ENCODE measurements around the gene LKAAEAR1. TPM values are rescaled to one million over a fixed set of nuclear protein-coding genes. Genes with fewer than 3 reads are reported as not detected.

LKAAEAR1 gene
- total and polyA plus RNA-seq, 2 of the 13 experiments (the other 11 are each of a cell fraction or from before 2014, with no cell fraction given) = not detected

- 0 out of 2 replicates have a peak, but pooled peaks have one; percentile 22 for TF ChIP-seq ATF2 (CRISPR knock-in tag; IDR thresholded peaks at IDR 0.05)
- no peak for TF ChIP-seq TARDBP (CRISPR knock-in tag; IDR thresholded peaks at IDR 0.05)
- no peak for TF ChIP-seq ZNF362 (CRISPR knock-in tag; IDR thresholded peaks at IDR 0.05; ENCODE audit: borderline replicate concordance)
- TF ChIP-seq ZNF558 (CRISPR knock-in tag; IDR thresholded peaks at IDR 0.05; ENCODE audit: borderline replicate concordance) = peak; percentile 59; the same call in 1 of the 2 replicates
- TF ChIP-seq SMARCE1 (IDR thresholded peaks at IDR 0.05; ENCODE audit: borderline replicate concordance) = no peak
- no peak for TF ChIP-seq NFKBIZ (CRISPR knock-in tag; IDR thresholded peaks at IDR 0.05)
- TF ChIP-seq ZNF550 (CRISPR knock-in tag; IDR thresholded peaks at IDR 0.05; ENCODE audit: borderline replicate concordance) = no peak
- 0 out of 4 replicates have a peak, but pooled peaks of 1 of the 2 experiments have one; percentile 32 for TF ChIP-seq POLR2A (IDR thresholded peaks at IDR 0.05; ENCODE audit: insufficient read depth in 1 of 2, low read depth in 2 of 2, low read length in 2 of 2)
- TF ChIP-seq CEBPB (IDR thresholded peaks at IDR 0.05; ENCODE audit: borderline replicate concordance, low read depth, low read length) = no peak
- no peak for TF ChIP-seq KLF12 (CRISPR knock-in tag; IDR thresholded peaks at IDR 0.05; ENCODE audit: borderline replicate concordance)
- no peak for TF ChIP-seq CSRNP2 (CRISPR knock-in tag; conservative IDR thresholded peaks at IDR 0.05; ENCODE audit: low read depth)
- no peak for TF ChIP-seq ZNF496 (CRISPR knock-in tag; IDR thresholded peaks at IDR 0.05; ENCODE audit: insufficient replicate concordance)
- TF ChIP-seq REL (CRISPR knock-in tag; conservative IDR thresholded peaks at IDR 0.05) = no peak
- TF ChIP-seq ZNF775 (CRISPR knock-in tag; IDR thresholded peaks at IDR 0.05; ENCODE audit: borderline replicate concordance) = no peak
- 0 out of 2 replicates have a peak, but pooled peaks have one; percentile 68 for TF ChIP-seq PAX8 (CRISPR knock-in tag; IDR thresholded peaks at IDR 0.05; ENCODE audit: borderline replicate concordance)
- TF ChIP-seq ZBTB33 (CRISPR knock-in tag; IDR thresholded peaks at IDR 0.05) = no peak
- no peak for TF ChIP-seq ZC3H4 (CRISPR knock-in tag; IDR thresholded peaks at IDR 0.05; ENCODE audit: borderline replicate concordance)
- no peak for TF ChIP-seq REST (IDR thresholded peaks at IDR 0.05; ENCODE audit: borderline replicate concordance in 1 of 2, low read depth in 1 of 2, low read length in 2 of 2)
- TF ChIP-seq ARNT (IDR thresholded peaks at IDR 0.05) = no peak
These were observed 34.9 kb downstream of the LKAAEAR1 start, which contains the start of gene SOX18 (continued) for GRCh38 chr20:64049060-64049877.

Measured in HepG2 (cell line).